Measurements from ENCODE around the gene AQP1. TPM values are rescaled to one million over a fixed set of nuclear protein-coding genes. Genes with fewer than 3 reads are reported as not detected.

AQP1 gene
- total and polyA plus RNA-seq, 5 experiments from 2014 or later, result 0.23 to 0.33 TPM; not detected in 3

- no peak overlapping the region for H3K4me3 Mint-ChIP-seq
- POLR2A ChIA-PET, result no interaction called here
- no peak for ATAC-seq
Observed at GRCh38 chr7:30971440-30971839, 59.8 kb downstream of the AQP1 start.

GRCh38 chr7:30971840-30972563 is 60.3 kb downstream of the AQP1 start:
- no peak overlapping the region for H3K27ac Mint-ChIP-seq
- no peak for DNase-seq

More at GRCh38 chr7:30971440-30971839, 59.8 kb downstream of the AQP1 start:
- no peaks in the 10 kb centered on the region for H3K36me3 Mint-ChIP-seq
- peaks cover 19 to 56% (median 31%) of the 10 kb centered on the region in 5 donors for H3K27me3 Mint-ChIP-seq
- H3K9me3 Mint-ChIP-seq, result peaks cover 0 to 2% (median 0%) of the 10 kb centered on the region in 9 donors
- no peak for DNase-seq
- H3K27ac Mint-ChIP-seq, result no peak overlapping the region
- peaks cover 0 to 1% (median 0%) of the 10 kb centered on the region in 4 donors for H3K4me1 Mint-ChIP-seq

DNA sequence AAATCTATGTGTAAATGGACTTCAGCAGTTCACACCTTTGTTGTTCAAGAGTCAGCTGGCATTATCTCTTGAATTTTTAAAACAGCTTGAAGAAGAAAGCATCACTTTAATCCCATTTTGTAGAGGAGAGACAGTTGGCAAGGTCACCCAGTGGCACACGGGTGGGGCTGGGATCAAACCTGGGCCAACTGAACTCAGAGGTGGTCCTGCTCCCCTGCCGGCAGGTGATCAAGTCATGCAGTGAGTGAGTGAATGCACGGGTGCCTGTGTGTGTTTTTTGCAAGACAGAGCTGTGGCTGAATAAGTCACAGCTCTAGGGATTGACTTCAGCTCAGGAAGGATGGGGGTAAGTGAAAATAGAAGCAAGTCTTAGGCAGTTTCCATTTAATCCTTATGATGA is 61.6 kb downstream of the AQP1 start:
- POLR2A ChIA-PET, result no interaction called here
- no peak for ATAC-seq
- no peak overlapping the region for H3K4me3 Mint-ChIP-seq
- no peaks in the 10 kb centered on the region for H3K36me3 Mint-ChIP-seq
- no peak overlapping the region for H3K27ac Mint-ChIP-seq
- DNase-seq, result no peak
- peaks cover 0 to 2% (median 0%) of the 10 kb centered on the region in 9 donors for H3K9me3 Mint-ChIP-seq
- peaks cover 20 to 63% (median 34%) of the 10 kb centered on the region in 5 donors for H3K27me3 Mint-ChIP-seq
- H3K4me1 Mint-ChIP-seq, result no peaks in the 10 kb centered on the region

More at GRCh38 chr7:30971840-30972563, 60.3 kb downstream of the AQP1 start:
- no peaks in the 10 kb centered on the region for H3K36me3 Mint-ChIP-seq
- no peak overlapping the region for H3K4me3 Mint-ChIP-seq
- H3K27me3 Mint-ChIP-seq, result peaks cover 19 to 62% (median 33%) of the 10 kb centered on the region in 5 donors
- POLR2A ChIA-PET, result no interaction called here
- H3K9me3 Mint-ChIP-seq, result peaks cover 0 to 2% (median 0%) of the 10 kb centered on the region in 9 donors
- no peaks in the 10 kb centered on the region for H3K4me1 Mint-ChIP-seq
- no peak for ATAC-seq

GRCh38 chr7:30973791-30974604 is 62.3 kb downstream of the AQP1 start:
- DNase-seq, result no peak
- Mint-ChIP-seq H3K4me1 (no peaks in the 10 kb centered on the region), H3K9me3 (peaks cover 0 to 2% (median 0%) of the 10 kb centered on the region in 9 donors), H3K27me3 (peaks cover 20 to 70% (median 39%) of the 10 kb centered on the region in 5 donors), H3K27ac (peak overlapping the region in 1 of 10 donors; percentile 78), H3K36me3 (no peaks in the 10 kb centered on the region), H3K4me3 (no peak overlapping the region)
- POLR2A ChIA-PET, result no interaction called here
- ATAC-seq, result no peak

- H3K36me3 Mint-ChIP-seq, result no peaks in the 10 kb centered on the region
- POLR2A ChIA-PET, result no interaction called here
- DNase-seq (peak in 1 of 10 donors; percentile 7), ATAC-seq (peak in 1 of 2 donors; percentile 62)
- no peak overlapping the region for H3K4me3 Mint-ChIP-seq
- no peaks in the 10 kb centered on the region for H3K4me1 Mint-ChIP-seq
- peak overlapping the region in 1 of 10 donors; percentile 78 for H3K27ac Mint-ChIP-seq
- H3K27me3 Mint-ChIP-seq, result peaks cover 21 to 78% (median 46%) of the 10 kb centered on the region in 5 donors
- H3K9me3 Mint-ChIP-seq, result peaks cover 0 to 2% (median 0%) of the 10 kb centered on the region in 9 donors
Observed at GRCh38 chr7:30974605-30975255, 63.1 kb downstream of the AQP1 start.

Other genes starting within 250 kb of the AQP1 start
- gene CRHR2, start 229.4 kb upstream of the AQP1 start, total RNA-seq, result not detected
- under 1 TPM in 1 of 3 donors, not detected in 2; 0.06 TPM for gene CRHR2, start 229.4 kb upstream of the AQP1 start, polyA plus RNA-seq
- under 1 TPM; 0.52 to 0.77 TPM for gene INMT, start 159.7 kb upstream of the AQP1 start, total RNA-seq
- not detected for gene INMT, start 159.7 kb upstream of the AQP1 start, polyA plus RNA-seq
- 1 to 10 TPM in 1 of 2 experiments, under 1 TPM in 1; 0.94 to 1.5 TPM for gene MINDY4, start 140.4 kb upstream of the AQP1 start, total RNA-seq
- gene MINDY4, start 140.4 kb upstream of the AQP1 start, polyA plus RNA-seq, result under 1 TPM; 0.44 to 0.84 (median 0.81) TPM
- gene GHRHR, start 52.1 kb downstream of the AQP1 start, total RNA-seq, result not detected
- not detected for gene GHRHR, start 52.1 kb downstream of the AQP1 start, polyA plus RNA-seq
- gene ADCYAP1R1, start 140.5 kb downstream of the AQP1 start, total RNA-seq, result not detected
- not detected for gene ADCYAP1R1, start 140.5 kb downstream of the AQP1 start, polyA plus RNA-seq